Measurements from ENCODE around the gene COX20. TPM values are rescaled to one million over a fixed set of nuclear protein-coding genes. Genes with fewer than 3 reads are reported as not detected.

COX20 gene
- polyA plus RNA-seq, 1 of the 3 experiments (the other 2 are of a cell fraction): 24.8 TPM

GRCh38 chr1:244862699-244863490 is 27.4 kb downstream of the COX20 start (continued):
- TF ChIP-seq NRF1 (IDR thresholded peaks at IDR 0.05; ENCODE audit: low read depth, low read length) (peak; percentile 41), NFIC (IDR thresholded peaks at IDR 0.05; ENCODE audit: borderline replicate concordance) (no peak; the same call in 1 of the 2 replicates), REST (IDR thresholded peaks at IDR 0.05; ENCODE audit: low read depth, low read length) (peak; percentile 9; the same call in 1 of the 2 replicates), MAX (IDR thresholded peaks at IDR 0.05; ENCODE audit: low read depth) (peak; percentile 93), SMC3 (IDR thresholded peaks at IDR 0.05; ENCODE audit: low read depth, low read length) (peak; percentile 2; the same call in 1 of the 2 replicates), CTCF (IDR thresholded peaks at IDR 0.05) (no peak), SIN3A (IDR thresholded peaks at IDR 0.05; ENCODE audit: borderline replicate concordance, low read depth, low read length) (peak; percentile 93; the same call in 1 of the 2 replicates)

- Histone ChIP-seq H3K4me2 (peak overlapping the region; percentile 81), H3K27me3 (ENCODE audit: insufficient read depth) (no peaks in the 10 kb centered on the region), H3K9me3 (no peaks in the 10 kb centered on the region), H4K20me1 (ENCODE audit: insufficient read depth) (peaks cover 42% of the 10 kb centered on the region), H3K9me2 (no peaks in the 10 kb centered on the region), H3K27ac (ENCODE audit: low read depth in 2 of 2, low read length in 1 of 2) (peak overlapping the region; percentile 96 to 98), H3K79me2 (ENCODE audit: insufficient read depth) (peaks cover 54% of the 10 kb centered on the region), H3F3A (replicated peaks; ENCODE audit: insufficient read depth) (peaks cover 26% of the 10 kb centered on the region), H3K4me3 (ENCODE audit: low read depth in 2 of 2, low read length in 1 of 2) (peak overlapping the region; percentile 99 to 100), H3K4me1 (ENCODE audit: control insufficient read depth in 1 of 2, insufficient read depth in 2 of 2, low read depth in 1 of 2, low read length in 1 of 2) (peaks cover 15 to 35% of the 10 kb centered on the region in 2 experiments; a peak in 3 of 4 replicates), H2AFZ (ENCODE audit: low read depth) (no peak overlapping the region), H3K36me3 (replicated peaks in 1 of 2; ENCODE audit: control insufficient read depth in 1 of 2, insufficient read depth in 2 of 2, low read length in 1 of 2) (peaks cover 34 to 39% of the 10 kb centered on the region in 2 experiments), H3K9ac (peak overlapping the region; percentile 100)
- ChIA-PET POLR2A (interaction anchor here (1.0 to 5.2 kb wide), 5 partner anchors 13 to 179 kb away, joined by 3 to 47 read pairs (median 7); partner anchors contain the start of gene COX20), CTCF (interaction anchor here (0.8 to 3.5 kb wide), 10 partner anchors 13 to 259 kb away, joined by 3 to 28 read pairs (median 6); partner anchors contain the start of gene COX20)
- no peak for TF ChIP-seq TCF12 (IDR thresholded peaks at IDR 0.05)
- TF ChIP-seq YY1 (IDR thresholded peaks at IDR 0.05; ENCODE audit: low read depth): 0 out of 2 replicates have a peak, but pooled peaks have one; percentile 18
- TF ChIP-seq USF1 (IDR thresholded peaks at IDR 0.05; ENCODE audit: borderline replicate concordance, low read depth): 0 out of 2 replicates have a peak, but pooled peaks have one; percentile 1
- TF ChIP-seq USF2 (IDR thresholded peaks at IDR 0.05; ENCODE audit: borderline replicate concordance, low read depth, low read length): no peak
- under 1% methylated on average over 38 of the region's 92 CpGs for WGBS (ENCODE audit: low lambda C conversion rate)
- DNase-seq: peak; percentile 30
These were observed 28.2 kb downstream of the COX20 start for GRCh38 chr1:244863491-244864252.
